GM12865 (cell line): Measurements from ENCODE around the gene MTUS2.

Source experiments
- DNase-seq: peaks from one replicate; pipeline ENCODE4 v3.0.0; 2010; ENCODE audit warnings: low read depth
- H3K4me3 ChIP-seq: 2 replicates; pipeline ENCODE4 v1.5.1; 2011; ENCODE audit warnings: mild to moderate bottlenecking, low read depth, low read length, control low read depth
- TF ChIP-seq, protein P1 (sequence below): IDR thresholded peaks from 2 replicates; pipeline ENCODE4 v1.5.1; 2011; ENCODE audit warnings: low read length, control low read depth, low read depth, inconsistent platforms; ENCODE audit not compliant: insufficient read depth; ENCODE audit errors: missing control alignments

Gene MTUS2

DNA sequence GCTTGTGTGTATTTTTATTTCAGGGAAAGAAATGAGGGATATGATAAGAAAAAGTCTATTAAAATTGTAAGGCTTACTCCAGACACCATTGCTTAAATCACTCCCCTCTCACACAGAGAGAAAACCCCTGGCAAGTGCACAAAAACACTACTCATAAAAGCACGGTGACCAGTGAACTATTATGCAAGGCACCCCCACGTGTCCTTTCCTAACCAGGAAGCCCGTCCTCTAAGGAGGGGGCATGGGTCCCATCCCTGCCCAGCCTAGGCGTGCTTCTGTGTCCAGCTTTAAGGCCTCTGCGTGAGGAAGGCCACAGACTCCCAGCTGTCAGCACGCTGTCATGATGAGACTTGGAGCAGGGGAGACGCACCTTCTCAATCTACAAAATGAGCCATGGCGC is 691.8 kb downstream of the MTUS2 start:
- TF ChIP-seq, protein P1, sequence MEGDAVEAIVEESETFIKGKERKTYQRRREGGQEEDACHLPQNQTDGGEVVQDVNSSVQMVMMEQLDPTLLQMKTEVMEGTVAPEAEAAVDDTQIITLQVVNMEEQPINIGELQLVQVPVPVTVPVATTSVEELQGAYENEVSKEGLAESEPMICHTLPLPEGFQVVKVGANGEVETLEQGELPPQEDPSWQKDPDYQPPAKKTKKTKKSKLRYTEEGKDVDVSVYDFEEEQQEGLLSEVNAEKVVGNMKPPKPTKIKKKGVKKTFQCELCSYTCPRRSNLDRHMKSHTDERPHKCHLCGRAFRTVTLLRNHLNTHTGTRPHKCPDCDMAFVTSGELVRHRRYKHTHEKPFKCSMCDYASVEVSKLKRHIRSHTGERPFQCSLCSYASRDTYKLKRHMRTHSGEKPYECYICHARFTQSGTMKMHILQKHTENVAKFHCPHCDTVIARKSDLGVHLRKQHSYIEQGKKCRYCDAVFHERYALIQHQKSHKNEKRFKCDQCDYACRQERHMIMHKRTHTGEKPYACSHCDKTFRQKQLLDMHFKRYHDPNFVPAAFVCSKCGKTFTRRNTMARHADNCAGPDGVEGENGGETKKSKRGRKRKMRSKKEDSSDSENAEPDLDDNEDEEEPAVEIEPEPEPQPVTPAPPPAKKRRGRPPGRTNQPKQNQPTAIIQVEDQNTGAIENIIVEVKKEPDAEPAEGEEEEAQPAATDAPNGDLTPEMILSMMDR, result no peak
- DNase-seq, result no peak
- no peak overlapping the region for H3K4me3 ChIP-seq

DNA sequence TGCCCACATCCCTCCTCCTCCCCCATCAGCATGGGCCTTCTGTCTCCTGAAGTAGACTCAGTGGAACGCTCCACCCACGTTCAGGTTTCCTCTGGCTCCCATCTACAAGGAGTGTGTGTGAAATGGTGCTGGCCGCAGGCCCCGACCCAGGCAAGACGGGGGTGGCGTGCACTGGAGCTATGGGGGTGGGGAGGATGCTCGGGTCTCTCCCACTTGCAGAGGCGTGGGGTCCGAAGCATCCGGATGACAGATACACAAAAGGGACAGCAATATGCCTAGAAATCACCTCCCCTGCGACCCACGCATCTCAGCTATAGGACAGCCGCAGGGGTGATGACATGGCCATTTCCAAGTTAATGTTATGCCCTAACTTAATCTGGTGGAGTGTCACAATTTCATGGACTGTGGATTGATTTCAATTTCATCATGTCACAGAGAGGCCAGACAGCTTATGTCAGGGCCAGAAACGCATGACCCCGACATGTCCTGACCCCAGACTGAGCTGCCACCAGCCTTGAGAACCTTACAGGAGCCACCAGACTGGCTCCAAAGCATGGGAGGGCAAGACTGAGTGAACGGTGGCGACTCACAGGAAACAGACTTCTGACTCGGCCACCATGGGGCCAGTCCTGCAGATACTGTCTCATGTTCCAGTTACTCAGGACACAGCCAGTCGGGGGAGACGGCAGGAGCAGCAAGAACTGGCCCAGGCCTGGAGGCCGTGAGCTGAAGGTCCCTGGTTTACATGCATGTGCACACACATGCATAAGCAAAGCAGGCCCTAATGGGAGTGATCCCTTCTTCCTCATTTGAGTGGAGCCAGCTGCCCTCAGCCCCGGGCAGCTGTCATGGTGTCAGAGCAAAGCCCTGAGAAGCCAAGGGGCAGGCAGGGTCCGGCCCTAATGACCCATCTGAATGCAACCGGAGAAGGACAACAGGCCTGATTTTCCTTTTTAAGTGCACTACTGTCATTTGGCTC is 693.2 kb downstream of the MTUS2 start:
- DNase-seq, result no peak
- no peak overlapping the region for H3K4me3 ChIP-seq
- TF ChIP-seq, protein P1, result no peak

DNA sequence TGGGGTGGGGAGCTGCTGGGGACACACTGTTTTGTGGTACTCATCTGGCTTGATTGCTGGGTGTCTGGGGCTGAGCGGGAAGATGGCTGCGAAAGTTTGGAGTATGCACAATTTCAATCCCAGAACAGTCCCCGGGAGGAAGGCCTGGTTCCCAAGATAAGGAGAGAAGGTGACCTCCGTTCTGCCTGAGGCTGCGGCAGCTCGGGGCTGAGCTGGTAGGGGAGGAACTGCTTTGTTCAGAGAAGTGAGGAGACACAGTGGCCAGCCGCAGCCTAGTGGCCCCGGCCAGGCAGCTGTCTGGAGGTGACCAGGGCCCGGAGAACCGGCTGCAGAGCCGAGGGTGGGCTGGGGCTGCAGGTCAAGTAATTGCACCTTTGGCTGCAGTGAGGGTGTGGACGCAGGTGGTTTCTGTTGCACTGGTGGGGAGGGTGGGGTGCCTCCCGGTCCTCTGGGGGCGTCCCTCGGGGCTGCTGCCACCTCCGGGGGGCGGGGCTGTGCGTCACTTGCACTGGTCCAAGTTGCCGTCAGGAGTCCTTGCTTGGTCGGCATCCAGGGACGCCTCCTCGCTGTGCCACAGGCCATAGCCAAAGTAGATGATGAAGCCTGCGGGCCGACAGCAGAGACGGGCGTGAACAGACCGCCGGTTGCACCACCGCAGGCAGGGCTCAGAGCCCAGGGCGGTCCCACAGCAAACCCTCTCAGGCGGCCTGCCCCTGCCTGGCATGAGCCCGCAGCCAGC is 694.0 kb downstream of the MTUS2 start:
- no peak overlapping the region for H3K4me3 ChIP-seq
- no peak for DNase-seq
- TF ChIP-seq, protein P1, result no peak

DNA sequence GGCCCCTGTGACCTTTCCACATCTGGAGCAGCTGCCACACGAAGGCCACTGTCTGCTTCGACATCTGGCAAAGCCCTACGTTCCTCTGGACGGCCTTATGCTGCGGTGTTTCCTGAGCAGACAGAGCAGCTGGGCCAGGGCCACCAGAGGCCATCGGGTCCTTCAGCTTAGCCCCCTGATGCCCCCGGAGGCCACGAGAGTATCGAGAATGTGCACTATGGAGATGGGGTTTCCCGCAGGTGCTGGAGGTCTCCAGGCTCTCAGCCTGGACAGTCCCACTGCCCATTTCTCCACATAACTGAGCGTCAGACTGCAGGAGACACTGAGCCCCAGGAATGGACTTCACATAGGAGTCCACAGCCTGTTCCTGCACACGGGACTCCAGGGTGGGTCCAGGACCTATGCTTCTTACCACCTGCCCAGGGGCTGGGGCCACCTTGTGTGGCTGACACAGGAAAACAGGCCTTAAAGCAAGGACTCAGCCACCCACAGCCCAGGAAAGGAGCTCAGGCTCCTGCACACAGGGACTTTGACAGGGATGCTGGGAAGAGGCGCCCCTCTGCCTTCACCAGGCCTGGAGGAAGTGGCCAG is 694.7 kb downstream of the MTUS2 start:
- H3K4me3 ChIP-seq, result no peak overlapping the region
- TF ChIP-seq, protein P1, result no peak
- DNase-seq, result no peak

DNA sequence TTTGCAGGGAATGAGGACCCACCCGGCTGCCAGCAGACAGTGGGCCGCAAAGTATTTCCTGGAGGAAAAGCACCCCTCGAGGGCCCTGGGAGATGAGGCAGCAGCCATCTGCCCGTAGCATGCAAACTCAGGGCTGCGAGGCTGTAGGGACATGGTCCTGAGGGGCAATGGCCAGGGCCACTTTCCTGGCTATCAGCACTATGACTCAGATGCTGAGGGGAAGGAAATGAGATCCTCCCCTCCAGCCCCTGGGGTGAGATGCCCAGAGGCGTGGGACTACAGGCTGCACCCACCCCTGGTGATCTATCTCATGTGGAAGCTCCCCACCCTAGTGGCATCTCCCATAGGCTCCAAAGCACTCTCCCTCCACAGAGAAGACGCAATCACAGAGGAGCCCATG is 695.2 kb downstream of the MTUS2 start:
- no peak for DNase-seq
- H3K4me3 ChIP-seq, result no peak overlapping the region
- TF ChIP-seq, protein P1, result no peak

DNA sequence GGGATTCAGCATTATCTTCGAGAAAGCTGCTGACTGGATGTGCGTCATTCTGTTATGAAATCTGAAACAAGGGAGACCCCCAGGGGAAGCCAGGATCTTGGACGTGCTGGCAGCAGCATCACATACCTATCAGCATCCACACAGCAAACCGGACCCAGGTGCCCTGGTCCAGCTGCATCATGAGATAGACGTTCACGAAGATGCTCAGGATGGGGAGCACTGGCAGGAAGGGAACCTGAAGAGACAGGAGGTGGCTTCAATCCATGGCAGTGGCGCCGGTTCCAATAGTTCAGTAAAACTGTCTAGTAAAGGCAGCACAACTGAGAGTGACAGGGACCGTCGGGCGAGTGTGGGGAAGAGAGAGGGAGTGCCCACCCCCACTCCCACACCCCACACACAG is 695.9 kb downstream of the MTUS2 start:
- TF ChIP-seq, protein P1, result no peak
- H3K4me3 ChIP-seq, result no peak overlapping the region
- DNase-seq, result no peak
